ENCODE data around the gene SP1. TPM values are rescaled to one million over a fixed set of nuclear protein-coding genes. Genes with fewer than 3 reads are reported as not detected.
"Not testable (repeated sequence)": the region's sequence is repeated elsewhere in the genome, so short reads cannot be mapped to it uniquely, and the experiment has no call there.

SP1 gene
- 101 TPM for total RNA-seq

DNA sequence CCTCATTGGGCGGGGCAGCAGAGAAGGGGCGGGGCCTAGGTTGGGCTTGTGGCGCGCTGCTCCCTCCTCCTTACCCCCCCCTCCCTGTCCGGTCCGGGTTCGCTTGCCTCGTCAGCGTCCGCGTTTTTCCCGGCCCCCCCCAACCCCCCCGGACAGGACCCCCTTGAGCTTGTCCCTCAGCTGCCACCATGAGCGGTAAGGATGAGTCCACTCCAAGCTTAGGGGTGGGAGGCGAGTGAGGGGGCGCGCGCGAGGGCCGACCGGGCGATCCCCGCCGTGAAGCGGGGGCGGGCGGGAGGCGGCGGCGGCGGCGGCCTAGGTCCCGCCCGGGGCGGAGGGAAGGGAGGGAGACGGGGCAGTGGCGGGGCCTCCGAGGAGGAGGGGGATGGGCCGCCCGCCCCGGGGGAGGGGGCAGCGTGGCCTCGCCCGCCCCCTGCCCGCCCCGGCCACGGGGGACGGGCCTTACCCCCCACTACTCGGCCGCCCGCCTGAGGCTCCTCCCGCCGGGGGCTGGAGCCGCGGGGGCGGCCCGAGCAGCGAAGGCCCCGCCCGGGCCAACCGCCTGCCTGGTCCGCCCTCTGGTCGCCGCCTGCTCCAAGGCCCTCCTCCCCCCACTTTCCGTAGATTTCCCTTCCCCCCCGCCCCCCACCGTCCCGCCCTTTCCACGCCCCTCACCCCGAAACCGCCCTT lies at the start of gene SP1:
SP1 (plus strand) TSS at position 73 of the 690 bp plus-strand sequence; CDS start at position 189, 116 bp downstream.
- intact Hi-C loops (cut with DNase I) = no loop called here
- peak; percentile 71 for ATAC-seq

DNA sequence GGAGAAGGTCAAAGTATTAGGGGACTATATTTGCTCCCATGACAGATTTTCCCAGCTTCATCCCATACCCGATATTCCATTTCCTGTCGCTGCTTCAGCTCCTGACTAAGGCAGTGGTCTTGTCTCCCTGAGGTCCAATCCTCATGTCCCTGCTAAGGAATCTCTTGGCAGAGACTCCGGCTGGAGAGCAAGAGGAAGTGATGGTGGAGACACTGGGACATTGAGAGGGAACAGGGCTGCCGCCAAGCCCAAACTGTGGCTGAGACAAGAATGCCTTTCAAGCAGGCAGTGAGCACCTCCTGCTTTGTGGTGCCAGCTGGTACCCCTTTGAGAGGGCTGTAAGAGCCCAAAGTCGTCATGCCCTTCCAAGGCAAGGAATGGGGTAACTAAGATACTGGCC lies 49.3 kb upstream of the SP1 start:
- ATAC-seq = no peak
- DNase-seq (ENCODE audit: low spot score) = no peak
- intact Hi-C loops (cut with DNase I) = no loop called here

More for the DNA sequence above, at the start of gene SP1:
- peak; percentile 99 for DNase-seq (ENCODE audit: low spot score)

GRCh38 chr12:53332339-53332738 lies 47.6 kb upstream of the SP1 start:
- intact Hi-C loops (cut with DNase I); ATAC-seq; DNase-seq (ENCODE audit: low spot score): not testable (repeated sequence)

GRCh38 chr12:53332744-53333143 lies 47.2 kb upstream of the SP1 start:
- ATAC-seq (no peak), DNase-seq (ENCODE audit: low spot score) (no peak)
- intact Hi-C loops (cut with DNase I) = no loop called here

- no peak for DNase-seq (ENCODE audit: low spot score)
- no peak for ATAC-seq
- intact Hi-C loops (cut with DNase I) = no loop called here
These were observed 46.7 kb upstream of the SP1 start for GRCh38 chr12:53333289-53333688.

- DNase-seq (ENCODE audit: low spot score) (no peak), ATAC-seq (no peak)
- intact Hi-C loops (cut with DNase I) = no loop called here
These were observed 46.1 kb upstream of the SP1 start for GRCh38 chr12:53333845-53334244.

- DNase-seq (ENCODE audit: low spot score) = no peak
- ATAC-seq = no peak
- intact Hi-C loops (cut with DNase I) = no loop called here
These were observed 45.2 kb upstream of the SP1 start for GRCh38 chr12:53334822-53335221.

DNA sequence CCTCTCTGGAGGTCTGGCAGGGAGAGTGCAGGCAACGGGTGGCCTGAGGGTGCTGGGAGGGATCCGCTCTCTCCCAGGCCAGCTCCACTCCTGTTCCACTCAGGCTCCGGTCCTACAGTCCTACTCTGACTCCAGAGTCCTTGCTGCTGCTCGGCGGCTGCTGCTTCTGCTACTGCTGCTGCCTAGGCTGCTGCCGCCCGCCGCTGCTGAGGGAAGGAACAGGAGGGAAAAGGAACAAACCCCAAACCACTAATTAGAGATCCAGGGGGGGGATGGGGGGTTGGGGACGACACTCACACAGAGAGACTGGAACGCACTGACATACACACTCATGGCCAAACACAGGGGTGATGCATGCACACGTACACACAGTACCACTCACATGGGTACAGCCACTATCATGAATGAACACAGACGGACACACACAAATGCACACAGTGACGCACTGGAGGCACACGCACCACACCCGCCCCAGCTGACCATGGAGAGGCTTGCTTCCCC lies 43.7 kb upstream of the SP1 start, which contains the start of gene SP7:
SP7 (minus strand) TSS at position 174 of the 501 bp plus-strand sequence. CDS start 708 bp downstream, outside the sequence.
- intact Hi-C loops (cut with DNase I) = no loop called here
- DNase-seq (ENCODE audit: low spot score) (no peak), ATAC-seq (no peak)

DNA sequence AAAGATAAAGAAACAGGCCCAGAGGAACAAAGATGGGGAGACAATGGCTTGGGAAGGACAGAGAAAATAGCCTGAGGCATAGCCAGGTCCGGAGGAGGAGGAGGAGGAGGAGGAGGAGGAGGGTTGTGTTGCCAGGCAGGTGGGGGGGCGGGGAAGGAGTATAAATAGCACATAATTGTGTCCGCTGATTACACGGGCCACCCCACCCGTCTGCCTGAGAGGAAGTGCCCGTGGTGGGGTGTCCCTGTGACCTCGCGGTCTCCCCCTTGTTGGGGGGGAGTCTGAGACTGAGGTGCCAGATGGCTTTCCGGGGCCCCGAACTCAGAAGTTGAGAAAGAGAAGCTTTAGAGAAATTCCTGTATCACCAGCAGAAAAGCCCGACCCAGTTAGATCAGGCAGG lies 42.0 kb upstream of the SP1 start:
- ATAC-seq (no peak), DNase-seq (ENCODE audit: low spot score) (no peak)
- intact Hi-C loops (cut with DNase I) = no loop called here

- no peak for DNase-seq (ENCODE audit: low spot score)
- no peak for ATAC-seq
- intact Hi-C loops (cut with DNase I) = no loop called here
These were observed 41.1 kb upstream of the SP1 start for GRCh38 chr12:53338916-53339315.

GRCh38 chr12:53340398-53340797 lies 39.6 kb upstream of the SP1 start:
- ATAC-seq (no peak), DNase-seq (ENCODE audit: low spot score) (no peak)
- intact Hi-C loops (cut with DNase I) = no loop called here

DNA sequence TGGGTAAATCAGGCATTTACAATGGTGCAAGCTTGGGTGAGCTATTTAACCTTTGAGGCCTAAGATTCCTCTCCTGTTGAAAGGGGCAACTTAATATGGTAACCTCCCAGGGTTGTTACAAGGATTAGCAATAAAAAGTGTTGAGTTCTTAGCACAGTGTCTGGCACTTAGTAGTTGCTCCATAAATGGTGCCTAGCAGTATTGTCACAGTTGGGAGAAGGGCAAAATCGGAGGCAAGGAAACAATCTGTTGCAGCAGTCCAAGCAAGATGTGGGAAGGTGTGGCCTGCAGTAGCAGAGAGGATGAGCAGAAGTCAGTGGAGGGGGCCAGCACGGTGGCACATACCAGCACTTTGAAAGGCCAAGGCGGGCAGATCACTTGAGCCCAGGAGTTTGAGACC lies 36.5 kb upstream of the SP1 start:
- no peak for ATAC-seq
- intact Hi-C loops (cut with DNase I) = no loop called here

GRCh38 chr12:53343969-53344368 lies 36.0 kb upstream of the SP1 start:
- ATAC-seq = no peak
- intact Hi-C loops (cut with DNase I) = no loop called here
- DNase-seq (ENCODE audit: low spot score) = no peak

More for the DNA sequence above, 36.5 kb upstream of the SP1 start:
- DNase-seq (ENCODE audit: low spot score) = no peak

GRCh38 chr12:53344487-53344823 lies 35.5 kb upstream of the SP1 start:
- DNase-seq (ENCODE audit: low spot score) = no peak
- intact Hi-C loops (cut with DNase I) = no loop called here
- no peak for ATAC-seq

- ATAC-seq (peak; percentile 95), DNase-seq (ENCODE audit: low spot score) (peak; percentile 89)
- intact Hi-C loops (cut with DNase I) = no loop called here
These were observed 35.0 kb upstream of the SP1 start for GRCh38 chr12:53344824-53345485.

DNA sequence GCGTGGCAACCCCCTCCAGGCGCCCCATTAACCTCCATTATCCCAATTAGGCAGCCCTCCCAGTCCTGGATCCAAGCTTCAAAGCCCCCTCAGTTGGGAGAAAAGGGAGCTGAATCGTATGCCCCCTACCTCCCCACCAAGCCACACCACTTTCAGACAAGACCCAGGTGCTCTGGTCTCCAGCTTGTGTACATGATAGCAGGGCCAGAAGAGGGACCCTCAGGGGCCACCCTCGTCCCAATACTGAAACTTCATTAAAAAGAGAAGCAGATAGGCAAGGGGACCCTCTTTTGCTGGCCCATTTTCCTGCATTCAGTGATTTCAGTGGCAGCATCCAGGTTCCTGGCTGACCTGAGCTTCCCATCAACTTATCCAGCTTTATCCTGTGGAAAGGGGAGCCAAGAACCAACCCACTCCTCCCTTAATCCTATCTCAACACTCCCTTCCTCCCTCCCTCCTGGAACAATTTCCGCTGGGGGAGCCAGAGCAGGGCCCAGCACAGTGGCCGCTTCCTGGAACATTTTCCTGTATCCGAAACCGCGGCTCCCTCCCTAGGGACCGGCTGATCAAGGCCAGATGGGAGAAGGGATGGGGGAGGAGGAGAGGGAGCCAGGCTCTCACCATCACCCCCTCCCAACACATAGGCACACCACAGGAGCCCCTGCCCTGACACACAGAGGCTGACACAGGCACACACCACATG lies 34.3 kb upstream of the SP1 start:
- ATAC-seq (peak; percentile 68), DNase-seq (ENCODE audit: low spot score) (no peak)
- intact Hi-C loops (cut with DNase I) = no loop called here

DNA sequence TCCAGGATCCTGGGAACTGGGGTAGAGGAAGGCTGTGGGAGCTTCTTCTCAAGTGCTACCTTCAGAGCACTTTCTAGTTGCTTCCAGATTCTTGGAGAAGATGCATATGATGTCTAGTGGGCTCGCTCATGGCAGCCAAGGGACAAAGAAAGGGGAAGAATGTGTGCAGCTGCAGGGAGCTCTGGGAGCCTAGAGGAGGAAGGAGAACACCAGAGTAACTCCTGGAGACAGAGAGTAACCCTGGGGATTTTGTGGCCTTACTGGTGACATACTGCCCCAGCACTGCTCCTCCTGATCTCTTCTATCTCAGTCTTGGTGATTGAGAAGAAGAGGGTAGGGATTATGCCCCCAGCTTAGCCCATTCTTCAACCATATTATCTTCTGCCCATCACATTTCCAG lies 33.5 kb upstream of the SP1 start:
- DNase-seq (ENCODE audit: low spot score) (no peak), ATAC-seq (no peak)
- intact Hi-C loops (cut with DNase I) = no loop called here

GRCh38 chr12:53347905-53348304 lies 32.1 kb upstream of the SP1 start:
- ATAC-seq (no peak), DNase-seq (ENCODE audit: low spot score) (no peak)

GRCh38 chr12:53352331-53353256 lies 27.4 kb upstream of the SP1 start:
- DNase-seq (ENCODE audit: low spot score) (peak; percentile 90), ATAC-seq (peak; percentile 97)
- intact Hi-C loops (cut with DNase I) = loop anchor here (5.0 to 10.0 kb wide), 2 partner anchors 70 to 152 kb away; partner anchors contain the start of genes AMHR2, NPFF and TARBP2

More at GRCh38 chr12:53347905-53348304, 32.1 kb upstream of the SP1 start:
- intact Hi-C loops (cut with DNase I) = no loop called here

Measured in sciatic nerve (tissue), 2 donors.